ENCODE results near the gene MARCOL. TPM values are rescaled to one million over a fixed set of nuclear protein-coding genes. Genes with fewer than 3 reads are reported as not detected.

Gene MARCOL
- total and polyA plus RNA-seq, 2 donors (not counting 1 experiment from before 2014, with no cell fraction given): not detected

- TF ChIP-seq, protein P1, sequence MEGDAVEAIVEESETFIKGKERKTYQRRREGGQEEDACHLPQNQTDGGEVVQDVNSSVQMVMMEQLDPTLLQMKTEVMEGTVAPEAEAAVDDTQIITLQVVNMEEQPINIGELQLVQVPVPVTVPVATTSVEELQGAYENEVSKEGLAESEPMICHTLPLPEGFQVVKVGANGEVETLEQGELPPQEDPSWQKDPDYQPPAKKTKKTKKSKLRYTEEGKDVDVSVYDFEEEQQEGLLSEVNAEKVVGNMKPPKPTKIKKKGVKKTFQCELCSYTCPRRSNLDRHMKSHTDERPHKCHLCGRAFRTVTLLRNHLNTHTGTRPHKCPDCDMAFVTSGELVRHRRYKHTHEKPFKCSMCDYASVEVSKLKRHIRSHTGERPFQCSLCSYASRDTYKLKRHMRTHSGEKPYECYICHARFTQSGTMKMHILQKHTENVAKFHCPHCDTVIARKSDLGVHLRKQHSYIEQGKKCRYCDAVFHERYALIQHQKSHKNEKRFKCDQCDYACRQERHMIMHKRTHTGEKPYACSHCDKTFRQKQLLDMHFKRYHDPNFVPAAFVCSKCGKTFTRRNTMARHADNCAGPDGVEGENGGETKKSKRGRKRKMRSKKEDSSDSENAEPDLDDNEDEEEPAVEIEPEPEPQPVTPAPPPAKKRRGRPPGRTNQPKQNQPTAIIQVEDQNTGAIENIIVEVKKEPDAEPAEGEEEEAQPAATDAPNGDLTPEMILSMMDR (conservative IDR thresholded peaks at IDR 0.05 in 1 of 2, IDR thresholded peaks at IDR 0.05 in 1 of 2; ENCODE audit: low read depth in 1 of 2, low read length in 2 of 2): no peak
- TF ChIP-seq EZH2 (IDR thresholded peaks at IDR 0.05; ENCODE audit: low read length, missing control alignments): no peak
- H4K20me1 ChIP-seq (ENCODE audit: control insufficient read depth, extremely low read depth, insufficient read depth, low read length): no peaks in the 10 kb centered on the region
- no peaks in the 10 kb centered on the region for H3K4me1 ChIP-seq (ENCODE audit: control insufficient read depth, extremely low read depth, insufficient read depth, low read length)
- H3K27me3 ChIP-seq (ENCODE audit: control insufficient read depth, insufficient read depth, low read length): no peaks in the 10 kb centered on the region
- no peak overlapping the region for H3K9ac ChIP-seq (ENCODE audit: insufficient read depth, low read length)
- H3K27ac ChIP-seq (ENCODE audit: insufficient read depth, low read length): no peak overlapping the region
- no peak overlapping the region for H2AFZ ChIP-seq (ENCODE audit: low read length)
- no peak overlapping the region for H3K4me3 ChIP-seq (replicated peaks in 1 of 4; ENCODE audit: control extremely low read depth in 1 of 4, insufficient read depth in 1 of 4, low read depth in 3 of 4, low read length in 4 of 4)
- H3K9me3 ChIP-seq (ENCODE audit: control insufficient read depth, insufficient read depth, low read depth, low read length): no peaks in the 10 kb centered on the region
- no peaks in the 10 kb centered on the region for H3K36me3 ChIP-seq (ENCODE audit: control insufficient read depth, insufficient read depth, low read length)
- H3K79me2 ChIP-seq (ENCODE audit: control insufficient read depth, insufficient read depth, low read length): no peaks in the 10 kb centered on the region
- no peak overlapping the region for H3K4me2 ChIP-seq (ENCODE audit: extremely low read depth, insufficient read depth, low read length)
- DNase-seq (ENCODE audit: low read depth in 2 of 2): no peak
Observed at GRCh38 chr5:148224117-148224742, 14.1 kb upstream of the MARCOL start.

DNA sequence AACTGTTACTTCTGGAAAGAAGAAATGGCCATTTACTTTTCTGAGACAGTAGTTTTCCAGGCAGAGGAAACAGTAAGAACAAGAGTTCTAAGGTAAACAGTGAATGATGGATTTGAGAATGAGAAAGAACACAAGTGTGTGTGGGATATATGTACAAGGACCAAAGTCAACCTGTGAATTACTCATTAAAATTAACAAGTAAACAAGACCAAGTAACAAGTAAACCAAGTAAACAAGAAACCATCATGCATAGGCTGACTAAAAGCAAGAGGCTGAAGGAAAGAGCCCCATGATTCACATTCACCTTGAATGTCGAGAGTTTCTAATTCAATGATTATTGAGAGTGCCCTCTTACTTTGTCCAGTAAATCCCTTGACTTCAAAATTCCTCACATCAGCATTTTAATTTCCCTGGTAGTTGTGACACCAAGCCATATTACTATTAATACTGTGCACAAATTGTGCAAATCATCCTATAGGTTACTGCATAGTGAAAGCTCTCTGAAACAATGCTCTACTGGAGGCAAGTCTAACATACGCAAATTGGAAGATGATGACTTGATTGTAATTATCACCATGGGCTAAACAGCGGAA lies 9.8 kb upstream of the MARCOL start:
- TF ChIP-seq, protein P1 (conservative IDR thresholded peaks at IDR 0.05 in 1 of 2, IDR thresholded peaks at IDR 0.05 in 1 of 2; ENCODE audit: low read depth in 1 of 2, low read length in 2 of 2): no peak
- no peak for TF ChIP-seq EZH2 (IDR thresholded peaks at IDR 0.05; ENCODE audit: low read length, missing control alignments)
- Histone ChIP-seq H3K27ac (ENCODE audit: insufficient read depth, low read length) (no peak overlapping the region), H3K4me2 (ENCODE audit: extremely low read depth, insufficient read depth, low read length) (no peak overlapping the region), H3K79me2 (ENCODE audit: control insufficient read depth, insufficient read depth, low read length) (no peaks in the 10 kb centered on the region), H3K9ac (ENCODE audit: insufficient read depth, low read length) (no peak overlapping the region), H3K9me3 (ENCODE audit: control insufficient read depth, insufficient read depth, low read depth, low read length) (no peaks in the 10 kb centered on the region), H3K36me3 (ENCODE audit: control insufficient read depth, insufficient read depth, low read length) (no peaks in the 10 kb centered on the region), H3K4me1 (ENCODE audit: control insufficient read depth, extremely low read depth, insufficient read depth, low read length) (no peaks in the 10 kb centered on the region), H3K27me3 (ENCODE audit: control insufficient read depth, insufficient read depth, low read length) (no peaks in the 10 kb centered on the region), H3K4me3 (replicated peaks in 1 of 4; ENCODE audit: control extremely low read depth in 1 of 4, insufficient read depth in 1 of 4, low read depth in 3 of 4, low read length in 4 of 4) (no peak overlapping the region), H2AFZ (ENCODE audit: low read length) (no peak overlapping the region), H4K20me1 (ENCODE audit: control insufficient read depth, extremely low read depth, insufficient read depth, low read length) (no peaks in the 10 kb centered on the region)
- DNase-seq (ENCODE audit: low read depth in 2 of 2): no peak

DNA sequence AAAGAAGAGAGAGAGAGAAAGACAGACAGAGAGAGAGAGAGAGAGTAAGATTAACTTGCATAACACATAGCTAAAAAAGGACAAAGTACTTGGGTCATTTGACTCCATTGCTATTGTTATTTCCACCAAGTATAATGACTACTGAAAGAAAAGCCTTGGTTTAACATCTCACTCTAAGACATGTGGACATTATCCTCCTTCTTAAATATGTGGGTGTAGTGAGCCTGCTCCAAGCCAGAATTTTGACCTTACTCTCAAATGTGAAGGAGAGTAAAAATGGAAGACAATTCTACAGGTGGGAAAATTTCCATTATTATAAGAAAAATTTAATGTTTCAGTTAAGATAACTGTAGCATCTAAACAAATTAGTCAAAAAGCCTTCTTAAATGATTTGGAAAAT lies 8.5 kb upstream of the MARCOL start:
- H3K36me3 ChIP-seq (ENCODE audit: control insufficient read depth, insufficient read depth, low read length): no peaks in the 10 kb centered on the region
- no peaks in the 10 kb centered on the region for H3K9me3 ChIP-seq (ENCODE audit: control insufficient read depth, insufficient read depth, low read depth, low read length)
- H3K4me1 ChIP-seq (ENCODE audit: control insufficient read depth, extremely low read depth, insufficient read depth, low read length): no peaks in the 10 kb centered on the region
- H3K4me3 ChIP-seq (replicated peaks in 1 of 4; ENCODE audit: control extremely low read depth in 1 of 4, insufficient read depth in 1 of 4, low read depth in 3 of 4, low read length in 4 of 4): no peak overlapping the region
- TF ChIP-seq EZH2 (IDR thresholded peaks at IDR 0.05; ENCODE audit: low read length, missing control alignments): no peak
- TF ChIP-seq, protein P1 (conservative IDR thresholded peaks at IDR 0.05 in 1 of 2, IDR thresholded peaks at IDR 0.05 in 1 of 2; ENCODE audit: low read depth in 1 of 2, low read length in 2 of 2): no peak
- H3K4me2 ChIP-seq (ENCODE audit: extremely low read depth, insufficient read depth, low read length): no peak overlapping the region
- H3K27me3 ChIP-seq (ENCODE audit: control insufficient read depth, insufficient read depth, low read length): no peaks in the 10 kb centered on the region
- DNase-seq (ENCODE audit: low read depth in 2 of 2): no peak
- no peaks in the 10 kb centered on the region for H3K79me2 ChIP-seq (ENCODE audit: control insufficient read depth, insufficient read depth, low read length)
- H3K9ac ChIP-seq (ENCODE audit: insufficient read depth, low read length): no peak overlapping the region
- no peak overlapping the region for H3K27ac ChIP-seq (ENCODE audit: insufficient read depth, low read length)
- no peak overlapping the region for H2AFZ ChIP-seq (ENCODE audit: low read length)
- no peaks in the 10 kb centered on the region for H4K20me1 ChIP-seq (ENCODE audit: control insufficient read depth, extremely low read depth, insufficient read depth, low read length)

Data from fibroblast of lung (primary cell).